Endothelial cell (in vitro differentiated cells): ENCODE measurements around the gene CNPPD1. TPM values are rescaled to one million over a fixed set of nuclear protein-coding genes. Genes with fewer than 3 reads are reported as not detected.

Experiments used
- DNase-seq: peaks from one replicate; pipeline ENCODE4 v3.0.0; 2021; ENCODE audit warnings: low spot score
- H3K27ac Mint-ChIP-seq: one replicate; pipeline ENCODE4 v1.8.0; 2021; ENCODE audit warnings: mixed read lengths, inconsistent platforms; ENCODE audit not compliant: unreplicated experiment
- H3K27me3 Mint-ChIP-seq: one replicate; pipeline ENCODE4 v1.8.0; 2021; ENCODE audit warnings: mild to moderate bottlenecking, moderate library complexity, mixed read lengths, inconsistent platforms; ENCODE audit not compliant: unreplicated experiment
- H3K36me3 Mint-ChIP-seq: one replicate; pipeline ENCODE4 v1.8.0; 2021; ENCODE audit warnings: mild to moderate bottlenecking, low read depth, mixed read lengths, inconsistent platforms; ENCODE audit not compliant: unreplicated experiment
- H3K4me1 Mint-ChIP-seq: one replicate; pipeline ENCODE4 v1.8.0; 2021; ENCODE audit warnings: mild to moderate bottlenecking, mixed read lengths, inconsistent platforms; ENCODE audit not compliant: unreplicated experiment
- H3K4me3 Mint-ChIP-seq: one replicate; pipeline ENCODE4 v1.8.0; 2021; ENCODE audit warnings: mild to moderate bottlenecking, mixed read lengths, inconsistent platforms; ENCODE audit not compliant: unreplicated experiment
- H3K9me3 Mint-ChIP-seq: one replicate; pipeline ENCODE4 v1.8.0; 2021; ENCODE audit warnings: mixed read lengths, inconsistent platforms; ENCODE audit not compliant: unreplicated experiment
- CTCF ChIP-seq: fragments of 200-600 bp; sonication (generic); IDR thresholded peaks from one replicate; pipeline ENCODE4 v1.5.0; 2021; ENCODE audit warnings: antibody characterized with exemption; ENCODE audit not compliant: unreplicated experiment
- total RNA-seq: library from RNA; stranded (reverse); fragmentation: NEBNext Ultra II Directional; extraction: Animal tissue kit (Norgen Biotek cat#: 25700); gene quantifications from one replicate; pipeline ENCODE4 v1.2.1, GENCODE V29; 2021; ENCODE audit not compliant: unreplicated experiment

Gene CNPPD1
- total RNA-seq, 1 donor from 2014 or later, result 47.1 TPM

GRCh38 chr2:219169930-219170654, 6.6 kb downstream of the CNPPD1 start, which contains the start of gene SLC23A3:
TSS of gene SLC23A3 (minus strand) at chr2:219170029. CDS start at chr2:219169984, 45 bp downstream.
- H3K27me3 Mint-ChIP-seq, result peaks cover 15% of the 10 kb centered on the region
- peaks cover 24% of the 10 kb centered on the region for H3K36me3 Mint-ChIP-seq
- no peak for DNase-seq
- H3K4me3 Mint-ChIP-seq, result no peak within 1 kb of the TSS
- H3K9me3 Mint-ChIP-seq, result no peaks in the 10 kb centered on the region
- no peak for TF ChIP-seq CTCF
- H3K27ac Mint-ChIP-seq, result no peak within 1 kb of the TSS
- peaks cover 21% of the 10 kb centered on the region for H3K4me1 Mint-ChIP-seq

GRCh38 chr2:219168932-219169331, 7.8 kb downstream of the CNPPD1 start:
- H3K36me3 Mint-ChIP-seq, result peaks cover 14% of the 10 kb centered on the region

GRCh38 chr2:219168526-219168925, 8.2 kb downstream of the CNPPD1 start:
- peaks cover 9% of the 10 kb centered on the region for H3K4me1 Mint-ChIP-seq
- no peak overlapping the region for H3K27ac Mint-ChIP-seq
- peak overlapping the region; percentile 49 for H3K4me3 Mint-ChIP-seq
- H3K9me3 Mint-ChIP-seq, result no peaks in the 10 kb centered on the region
- peaks cover 11% of the 10 kb centered on the region for H3K27me3 Mint-ChIP-seq
- peaks cover 13% of the 10 kb centered on the region for H3K36me3 Mint-ChIP-seq
- DNase-seq, result no peak
- TF ChIP-seq CTCF, result no peak

More at GRCh38 chr2:219168932-219169331, 7.8 kb downstream of the CNPPD1 start:
- Mint-ChIP-seq H3K4me3 (no peak overlapping the region), H3K4me1 (peaks cover 9% of the 10 kb centered on the region), H3K27ac (no peak overlapping the region), H3K9me3 (no peaks in the 10 kb centered on the region), H3K27me3 (peaks cover 12% of the 10 kb centered on the region)
- no peak for DNase-seq
- TF ChIP-seq CTCF, result no peak

GRCh38 chr2:219167997-219168396, 8.7 kb downstream of the CNPPD1 start:
- Mint-ChIP-seq H3K4me3 (peak overlapping the region; percentile 49), H3K27me3 (peaks cover 11% of the 10 kb centered on the region), H3K9me3 (no peaks in the 10 kb centered on the region), H3K4me1 (peaks cover 9% of the 10 kb centered on the region), H3K27ac (no peak overlapping the region), H3K36me3 (peaks cover 13% of the 10 kb centered on the region)
- TF ChIP-seq CTCF, result no peak
- DNase-seq, result no peak

GRCh38 chr2:219165058-219165911, 11.4 kb downstream of the CNPPD1 start:
- no peak for TF ChIP-seq CTCF
- Mint-ChIP-seq H3K4me1 (peaks cover 8% of the 10 kb centered on the region), H3K27me3 (peaks cover 9% of the 10 kb centered on the region), H3K27ac (no peak overlapping the region), H3K9me3 (no peaks in the 10 kb centered on the region), H3K4me3 (no peak overlapping the region), H3K36me3 (peaks cover 6% of the 10 kb centered on the region)
- no peak for DNase-seq
